SH-SY5Y (cell line): ENCODE measurements around the gene ZFHX3.

Experiments
- GATA2 ChIP-seq: IDR thresholded peaks from 2 replicates; pipeline ENCODE4 v1.6.1; 2011; ENCODE audit warnings: mild to moderate bottlenecking, low read depth, low read length
- GATA3 ChIP-seq: IDR thresholded peaks from 2 replicates; pipeline ENCODE4 v1.6.1; 2011; ENCODE audit warnings: low read depth, mild to moderate bottlenecking, low read length, moderate library complexity

DNA sequence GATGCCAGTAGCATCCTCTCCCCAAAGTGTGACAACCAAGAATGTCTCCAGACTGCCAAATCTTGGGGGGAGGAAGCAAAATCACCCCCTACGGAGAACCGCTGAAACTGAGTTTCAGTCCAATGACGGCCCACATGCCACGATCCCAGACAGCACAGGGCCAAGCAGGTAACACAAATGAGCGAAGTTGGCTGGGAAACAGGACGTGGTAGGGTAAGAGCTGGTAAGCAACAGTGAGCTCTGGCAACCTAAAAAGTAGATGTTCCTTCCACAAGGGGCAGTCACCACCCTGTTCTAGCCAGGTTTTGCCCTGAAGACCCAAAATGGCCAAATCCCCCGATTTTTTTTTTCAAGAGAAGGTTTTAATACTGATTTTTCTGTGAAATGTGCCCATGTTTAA, 25.4 kb downstream of the ZFHX3 start:
- no peak for TF ChIP-seq GATA2
- no peak for TF ChIP-seq GATA3
